UCSD-AML1 (cell line): ENCODE data around the gene WDR90.

Experiments used
- DNase-seq: peaks from one replicate; lab custom pipeline; 2025; ENCODE audit not compliant: unreplicated experiment; lab: John Stamatoyannopoulos, UW

WDR90 gene

DNA sequence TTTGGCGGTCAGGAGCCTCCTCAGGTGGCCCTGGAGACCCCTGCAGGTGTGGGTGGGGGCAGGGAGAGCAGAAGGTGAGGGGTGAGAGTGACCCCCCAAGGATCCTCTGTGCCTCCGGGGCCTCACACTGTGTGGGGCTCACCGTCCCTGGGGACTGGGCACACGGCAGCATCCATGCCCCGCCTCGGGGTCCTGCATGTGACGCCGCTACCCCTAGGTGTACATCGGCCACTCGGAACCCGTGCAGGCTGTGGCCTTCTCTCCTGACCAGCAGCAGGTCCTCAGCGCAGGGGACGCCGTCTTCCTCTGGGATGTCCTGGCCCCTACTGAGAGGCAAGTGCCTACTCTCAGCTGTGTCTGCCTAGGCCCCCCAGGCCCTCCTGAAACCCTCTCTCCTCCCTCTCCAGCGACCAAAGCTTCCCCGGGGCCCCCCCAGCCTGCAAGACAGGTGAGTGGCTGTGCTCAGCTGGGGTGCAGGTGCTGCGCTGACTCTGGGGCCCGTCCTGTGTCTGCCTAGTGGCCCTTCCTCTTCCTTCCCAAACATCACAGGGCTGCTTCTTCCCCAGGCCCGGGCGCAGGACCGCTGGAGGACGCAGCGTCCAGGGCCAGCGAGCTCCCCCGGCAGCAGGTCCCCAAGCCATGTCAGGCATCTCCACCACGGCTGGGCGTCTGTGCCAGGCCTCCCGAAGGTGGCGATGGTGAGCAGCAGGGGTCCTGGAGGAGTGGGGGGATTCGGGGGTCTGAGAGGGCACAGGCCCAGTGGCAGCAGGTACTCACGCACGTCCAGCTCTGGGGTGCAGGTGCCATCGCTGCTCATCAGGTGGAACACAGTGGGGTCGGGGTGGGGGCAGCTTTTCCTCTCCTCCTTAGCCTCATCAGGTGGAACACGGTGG is 9.8 kb downstream of the WDR90 start:
- DNase-seq: no peak

DNA sequence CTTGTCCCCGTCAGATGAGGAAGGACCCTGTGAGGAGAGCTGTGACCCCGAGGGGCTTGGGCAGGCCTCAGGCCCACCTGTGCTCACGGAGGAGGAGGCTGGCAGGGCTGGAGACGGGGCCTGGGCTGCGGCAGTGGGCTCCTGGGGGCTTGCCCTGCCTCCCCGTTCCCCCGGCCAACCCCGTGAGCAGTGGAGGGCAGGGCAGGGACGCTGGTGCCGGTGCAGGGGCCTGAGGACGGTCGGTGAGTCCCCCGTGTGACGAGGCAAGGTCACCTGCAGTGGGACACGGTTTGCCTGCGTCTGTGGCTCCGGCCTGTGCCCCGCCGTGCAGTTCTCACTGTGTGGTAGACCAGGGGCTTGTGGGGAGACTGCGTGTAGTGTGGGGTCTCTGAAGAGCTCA is 10.5 kb downstream of the WDR90 start:
- no peak for DNase-seq

DNA sequence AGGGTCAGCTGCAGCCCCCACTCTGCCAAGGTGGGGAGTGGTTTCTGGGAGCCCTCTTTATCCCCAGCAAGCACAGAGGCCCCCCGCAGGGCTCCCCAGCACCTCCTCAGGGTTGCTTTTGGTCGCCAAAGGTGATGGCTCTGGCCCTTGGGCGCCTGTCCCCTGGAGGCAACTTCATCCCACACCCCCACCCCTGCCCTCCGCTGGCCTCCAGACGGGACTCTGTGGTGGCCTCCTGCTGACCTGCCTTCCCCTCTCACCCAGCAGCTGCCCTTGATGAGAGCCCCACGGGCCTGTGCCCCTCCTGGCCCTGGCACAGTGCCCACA is 10.9 kb downstream of the WDR90 start:
- DNase-seq: no peak

DNA sequence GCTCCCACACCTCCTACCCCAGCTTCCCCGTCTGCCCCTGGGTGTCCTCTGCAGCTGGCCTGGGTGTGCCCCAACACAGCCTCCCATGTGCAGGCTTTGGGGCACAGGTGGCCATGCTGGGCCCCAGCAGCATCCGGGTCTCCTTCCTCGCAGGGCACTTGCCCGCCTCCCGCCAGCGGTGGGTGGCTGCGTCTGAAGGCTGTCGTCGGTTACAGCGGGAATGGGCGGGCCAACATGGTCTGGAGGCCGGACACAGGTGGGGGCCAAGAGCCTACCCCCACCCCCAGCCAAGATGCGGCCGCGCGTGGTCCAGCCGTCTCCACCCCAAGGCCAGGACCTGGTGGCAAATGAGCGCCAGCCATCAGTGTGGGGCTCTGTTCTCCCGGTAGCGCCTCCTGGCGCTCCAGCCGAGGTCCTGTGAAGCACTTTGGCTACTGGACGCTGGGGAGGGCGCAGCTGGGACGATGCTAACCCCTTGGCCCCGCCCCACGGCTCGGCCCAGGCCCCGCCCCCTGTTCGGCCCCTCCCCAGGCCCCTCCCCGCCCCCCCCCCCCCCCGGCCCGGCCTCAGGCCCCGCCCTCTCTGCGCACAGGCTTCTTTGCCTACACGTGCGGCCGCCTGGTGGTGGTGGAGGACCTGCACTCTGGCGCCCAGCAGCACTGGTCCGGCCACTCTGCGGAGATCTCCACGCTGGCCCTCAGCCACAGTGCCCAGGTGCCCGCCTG is 11.5 kb downstream of the WDR90 start:
- DNase-seq: peak; percentile 35

DNA sequence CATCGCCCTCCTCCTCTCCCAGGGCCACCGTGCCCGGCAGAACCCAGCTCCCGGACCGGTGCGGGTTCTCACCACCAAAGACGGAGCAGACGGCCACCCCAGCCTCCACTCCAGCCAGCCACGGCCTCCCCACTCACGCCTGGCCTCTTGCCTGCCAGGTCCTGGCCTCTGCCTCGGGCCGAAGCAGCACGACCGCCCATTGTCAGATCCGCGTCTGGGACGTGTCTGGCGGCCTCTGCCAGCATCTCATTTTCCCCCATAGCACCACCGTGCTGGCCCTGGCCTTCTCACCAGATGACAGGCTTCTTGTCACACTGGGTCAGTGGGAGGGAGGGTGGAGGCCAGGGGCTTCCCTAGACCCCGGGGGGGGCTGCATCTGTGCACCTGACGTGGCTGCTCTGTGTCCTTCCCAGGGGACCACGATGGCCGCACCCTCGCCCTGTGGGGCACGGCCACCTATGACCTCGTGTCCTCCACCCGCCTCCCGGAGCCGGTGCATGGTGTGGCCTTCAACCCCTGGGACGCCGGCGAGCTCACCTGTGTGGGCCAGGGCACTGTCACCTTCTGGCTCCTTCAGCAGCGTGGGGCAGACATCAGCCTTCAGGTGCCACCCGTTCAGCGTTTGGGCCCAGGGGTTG is 12.1 kb downstream of the WDR90 start:
- DNase-seq: no peak

DNA sequence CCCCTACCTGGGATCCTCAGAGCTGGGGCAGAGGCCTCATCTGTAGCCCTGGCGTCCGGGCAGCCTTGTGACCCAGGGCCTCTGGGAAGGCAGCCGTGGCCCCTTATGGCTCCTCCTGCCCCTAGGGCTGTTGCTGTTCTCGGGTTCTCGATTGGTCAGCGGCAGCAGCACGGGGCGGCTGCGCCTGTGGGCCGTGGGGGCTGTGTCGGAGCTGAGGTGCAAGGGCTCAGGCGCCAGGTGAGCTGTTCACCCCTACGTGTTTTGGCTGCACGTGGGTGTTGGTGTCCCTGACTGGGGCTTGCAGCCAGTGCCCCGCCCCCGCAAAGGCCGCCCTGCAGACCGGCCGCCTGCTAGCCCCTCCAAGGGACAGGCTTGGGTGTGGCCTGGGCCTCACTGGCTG is 12.9 kb downstream of the WDR90 start:
- no peak for DNase-seq

DNA sequence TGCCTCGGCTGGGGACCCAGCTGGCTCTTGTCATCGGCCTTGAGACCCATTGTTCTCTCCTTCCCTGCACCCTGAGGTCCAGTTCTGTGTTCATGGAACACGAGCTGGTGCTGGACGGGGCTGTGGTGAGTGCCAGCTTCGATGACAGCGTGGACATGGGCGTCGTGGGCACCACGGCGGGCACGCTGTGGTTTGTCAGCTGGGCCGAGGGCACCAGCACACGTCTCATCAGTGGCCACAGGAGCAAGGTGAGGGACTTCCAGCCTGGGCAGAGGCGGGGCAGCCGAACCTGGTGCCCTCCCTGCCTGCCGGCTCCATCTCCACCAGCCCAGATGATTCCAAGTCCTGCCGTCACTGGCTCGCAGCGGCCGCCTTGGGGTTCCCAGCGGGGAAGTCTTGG is 13.4 kb downstream of the WDR90 start:
- DNase-seq: no peak

- no peak for DNase-seq
These were observed 17.4 kb downstream of the WDR90 start for GRCh38 chr16:666572-666971.

GRCh38 chr16:667113-667779 is 18.1 kb downstream of the WDR90 start:
- DNase-seq: no peak

GRCh38 chr16:667780-668518 is 18.8 kb downstream of the WDR90 start, which contains the start of gene RHOT2:
Gene RHOT2 (plus strand): TSS chr16:668132. CDS start chr16:668200, 68 bp downstream.
- DNase-seq: peak; percentile 96

- no peak for DNase-seq
These were observed 19.5 kb downstream of the WDR90 start for GRCh38 chr16:668519-669171.

DNA sequence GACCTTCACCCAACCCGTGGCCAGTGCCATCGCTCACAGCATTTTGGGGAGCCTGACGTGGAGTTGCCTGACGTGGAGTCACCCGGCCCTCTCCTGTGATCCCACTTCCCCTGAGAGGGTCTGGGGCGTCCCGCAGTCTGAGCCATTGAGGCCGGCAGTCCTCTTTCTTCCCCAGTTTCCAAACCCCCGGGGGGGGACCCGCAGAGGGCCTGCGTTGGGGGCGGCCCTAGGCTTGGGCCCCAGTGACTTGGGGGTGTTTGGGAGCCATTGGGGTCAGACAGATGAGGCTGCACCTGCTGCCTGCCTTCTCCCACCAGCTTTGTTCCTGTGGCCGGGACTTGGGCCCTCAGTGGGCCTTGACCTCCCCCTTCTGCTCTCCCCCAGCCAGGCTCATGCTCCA is 20.5 kb downstream of the WDR90 start:
- no peak for DNase-seq

DNA sequence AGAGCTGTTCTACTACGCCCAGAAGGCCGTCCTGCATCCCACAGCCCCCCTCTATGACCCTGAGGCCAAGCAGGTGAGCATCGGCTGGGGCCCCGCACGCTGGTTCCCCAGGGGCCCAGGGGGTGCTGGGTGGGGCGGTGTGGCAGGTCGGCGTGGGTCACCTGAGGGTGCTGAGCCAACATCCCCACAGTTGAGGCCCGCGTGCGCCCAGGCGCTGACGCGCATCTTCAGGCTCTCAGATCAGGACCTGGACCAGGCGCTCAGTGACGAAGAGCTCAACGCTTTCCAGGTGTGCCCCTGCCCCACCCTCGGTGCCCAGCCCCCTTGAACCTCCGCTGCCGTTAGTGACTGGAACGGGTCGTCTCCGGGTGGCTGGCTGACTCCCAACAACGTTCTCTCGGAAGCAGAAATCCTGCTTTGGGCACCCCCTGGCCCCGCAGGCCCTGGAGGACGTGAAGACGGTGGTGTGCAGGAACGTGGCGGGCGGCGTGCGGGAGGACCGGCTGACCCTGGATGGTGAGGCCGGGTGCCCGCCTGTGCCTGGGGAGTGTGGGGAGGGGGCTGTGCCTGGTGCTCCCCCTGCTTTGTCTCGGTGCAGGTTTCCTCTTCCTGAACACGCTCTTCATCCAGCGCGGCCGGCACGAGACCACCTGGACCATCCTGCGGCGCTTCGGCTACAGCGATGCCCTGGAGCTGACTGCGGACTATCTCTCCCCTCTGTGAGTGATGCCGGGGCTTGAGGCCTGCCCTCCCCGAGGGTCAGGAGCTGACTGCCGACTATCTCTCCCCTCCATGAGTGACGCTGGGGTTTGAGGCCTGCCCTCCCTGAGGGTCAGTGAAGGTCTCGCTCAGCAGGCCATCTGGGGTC is 21.6 kb downstream of the WDR90 start:
- no peak for DNase-seq

- no peak for DNase-seq
These were observed 22.4 kb downstream of the WDR90 start for GRCh38 chr16:671353-672131.

GRCh38 chr16:672371-672770 is 23.2 kb downstream of the WDR90 start:
- DNase-seq: no peak

GRCh38 chr16:672851-673250 is 23.7 kb downstream of the WDR90 start:
- no peak for DNase-seq

DNA sequence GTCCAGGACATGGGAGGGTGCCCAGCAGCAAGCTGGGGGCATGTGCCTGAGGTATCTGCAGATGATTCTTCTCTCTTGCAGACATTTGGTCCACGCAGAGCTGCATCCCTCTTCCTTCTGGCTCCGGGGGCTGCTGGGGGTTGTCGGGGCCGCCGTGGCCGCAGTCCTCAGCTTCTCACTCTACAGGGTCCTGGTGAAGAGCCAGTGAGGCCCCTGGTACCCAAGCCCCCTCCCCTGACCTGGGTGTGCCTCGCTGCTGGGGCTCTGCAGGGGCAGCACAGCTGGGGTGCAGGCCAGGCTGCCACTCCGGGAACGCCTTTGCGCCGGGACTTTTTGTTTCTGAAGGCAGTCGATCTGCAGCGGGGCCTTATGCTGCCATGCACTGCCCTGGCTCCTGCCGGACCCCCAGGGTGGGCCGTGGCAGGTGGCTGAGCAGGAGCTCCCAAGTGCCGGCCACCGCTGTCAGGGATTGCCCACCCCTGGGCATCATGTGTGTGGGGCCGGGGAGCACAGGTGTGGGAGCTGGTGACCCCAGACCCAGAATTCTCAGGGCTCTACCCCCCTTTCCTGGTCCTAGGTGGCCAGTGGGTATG is 24.3 kb downstream of the WDR90 start:
- no peak for DNase-seq

DNA sequence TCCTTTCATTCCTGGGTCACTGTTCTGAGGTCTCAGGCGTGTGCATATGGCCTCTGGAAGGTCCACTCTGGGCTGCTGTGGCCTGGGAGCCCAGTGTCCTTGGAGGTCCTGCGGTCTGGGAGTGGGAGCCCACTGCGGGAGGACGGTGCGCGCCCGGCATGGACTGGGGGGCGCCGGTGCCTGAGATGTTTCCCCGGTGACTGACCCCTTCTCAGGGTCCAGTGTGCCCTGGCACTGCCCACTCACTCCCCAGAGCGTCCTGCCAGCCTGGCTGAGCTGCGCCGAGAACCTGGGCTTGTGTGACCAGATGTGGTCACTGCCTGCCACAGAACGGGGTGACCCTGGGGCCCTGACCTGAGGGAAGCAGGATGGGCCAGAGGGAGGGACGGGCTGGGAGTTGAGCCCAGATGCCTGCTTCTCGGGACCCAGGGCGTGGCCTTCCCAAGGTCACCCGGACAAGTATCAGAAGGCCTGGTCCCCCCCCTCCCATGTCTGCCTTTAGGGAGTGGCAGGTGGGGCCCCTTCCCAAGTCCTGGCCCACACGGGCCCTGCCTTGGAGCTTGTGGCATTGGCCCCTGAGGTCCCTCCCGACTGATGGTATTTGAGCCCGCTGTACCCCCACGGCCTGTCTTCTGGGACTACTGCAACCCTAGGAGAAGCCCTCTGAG is 25.2 kb downstream of the WDR90 start:
- DNase-seq: no peak
